ENCODE measurements around the gene FAM89B. TPM values are rescaled to one million over a fixed set of nuclear protein-coding genes. Genes with fewer than 3 reads are reported as not detected.

Gene FAM89B
- total RNA-seq, 2 experiments from 2014 or later = 25.3 to 28.3 TPM

DNA sequence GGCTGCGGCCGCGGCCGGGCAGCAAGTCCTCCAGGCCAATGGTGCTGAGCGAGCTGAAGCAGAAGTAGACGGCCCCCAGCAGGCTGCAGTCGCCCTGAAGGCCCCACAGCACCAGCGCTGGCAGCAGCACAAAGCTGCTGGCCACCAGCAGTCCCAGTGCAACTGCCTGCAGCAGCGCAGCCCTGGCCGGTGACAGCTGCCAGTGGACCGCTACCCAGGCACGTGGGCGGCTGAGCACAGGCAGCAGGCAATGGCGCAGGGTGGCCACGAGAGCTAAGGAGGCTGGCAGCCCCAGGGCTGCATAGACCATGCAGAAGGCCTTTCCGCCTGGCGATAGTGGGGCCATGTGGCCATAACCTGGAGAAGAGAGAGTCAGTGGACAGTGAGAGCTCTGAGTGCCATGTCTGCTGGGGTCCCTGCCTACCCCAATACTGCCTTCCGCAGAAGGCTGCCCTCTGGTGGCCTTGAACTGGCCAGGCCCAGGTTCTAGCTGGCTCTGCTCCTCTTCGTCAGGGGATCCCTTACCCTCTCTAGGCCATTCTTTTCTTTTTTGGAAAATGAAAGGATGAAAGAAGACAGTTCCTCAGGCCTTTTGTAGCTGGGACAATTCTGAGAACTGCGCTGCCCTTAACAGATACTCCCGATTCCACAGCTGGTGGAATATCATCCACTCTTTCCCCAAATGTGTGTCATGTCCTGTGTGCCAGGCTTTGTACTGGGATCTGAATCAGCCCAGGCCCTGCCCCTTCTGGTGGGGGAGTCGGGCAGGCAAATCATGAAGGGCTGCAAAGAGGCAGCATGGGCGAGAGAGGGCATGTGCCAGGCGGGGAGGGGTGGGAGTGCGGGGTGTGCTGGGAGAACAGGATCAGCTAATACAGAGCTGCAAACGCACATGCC, 21.4 kb downstream of the FAM89B start:
- Mint-ChIP-seq H3K4me1 (ENCODE audit: low read depth) (peaks cover 12% of the 10 kb centered on the region), H3K27ac (peak overlapping the region; percentile 42)
- CTCF ChIA-PET = interaction anchor here (0.9 to 10.1 kb wide), 17 partner anchors 9 to 227 kb away, joined by 3 to 126 read pairs (median 7); partner anchors contain the start of genes EHBP1L1, FAM89B, MAP3K11 and PCNX3

DNA sequence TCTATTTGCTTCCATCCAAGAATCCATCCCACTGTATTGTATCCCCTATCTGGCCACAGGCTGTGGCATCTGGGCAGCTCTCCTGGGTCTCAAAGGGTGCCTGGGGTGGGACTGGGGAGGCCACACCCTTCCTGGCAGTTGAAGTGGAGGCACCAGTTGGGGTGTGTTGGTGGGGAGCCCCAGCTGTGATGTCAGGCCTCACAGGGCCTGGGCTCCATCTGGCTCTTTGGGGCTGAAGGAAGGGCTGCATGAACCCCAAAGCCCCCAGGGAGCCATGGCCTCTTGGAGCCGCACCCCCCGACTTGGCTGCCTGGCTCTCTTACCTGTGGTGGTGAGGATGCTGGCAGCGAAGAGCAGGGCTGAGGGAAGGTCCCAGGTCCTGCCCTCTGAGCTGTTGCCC, 22.8 kb downstream of the FAM89B start:
- no peaks in the 10 kb centered on the region for H3K27me3 Mint-ChIP-seq
- H3K4me3 Mint-ChIP-seq = no peak overlapping the region
- no peak for DNase-seq
- H3K9me3 Mint-ChIP-seq = no peaks in the 10 kb centered on the region
- CTCF ChIA-PET = interaction anchor here (1.2 to 5.1 kb wide), 4 partner anchors 12 to 55 kb away, joined by 5 to 50 read pairs (median 28); partner anchors contain the start of genes FAM89B and ZNRD2
- POLR2A ChIA-PET = interaction anchor here (0.7 to 3.9 kb wide), 6 partner anchors 10 to 22 kb away, joined by 3 to 23 read pairs (median 4); partner anchors contain the start of gene EHBP1L1
- peaks cover 11% of the 10 kb centered on the region for H3K4me1 Mint-ChIP-seq (ENCODE audit: low read depth)
- peak overlapping the region; percentile 19 for H3K27ac Mint-ChIP-seq
- H3K36me3 Mint-ChIP-seq = peaks cover 15% of the 10 kb centered on the region
- intact Hi-C loops (cut with micrococcal nuclease) = no loop called here

More for the DNA sequence above, 21.4 kb downstream of the FAM89B start:
- Mint-ChIP-seq H3K36me3 (peaks cover 10% of the 10 kb centered on the region), H3K9me3 (no peaks in the 10 kb centered on the region), H3K27me3 (no peaks in the 10 kb centered on the region), H3K4me3 (no peak overlapping the region)
- POLR2A ChIA-PET = interaction anchor here (0.7 to 3.9 kb wide), 5 partner anchors 11 to 23 kb away, joined by 3 to 23 read pairs (median 3); partner anchors contain the start of genes EHBP1L1 and ZNRD2
- DNase-seq = peak; percentile 50
- intact Hi-C loops (cut with micrococcal nuclease) = no loop called here

GRCh38 chr11:65595543-65596281, 23.4 kb downstream of the FAM89B start, which contains the start of gene KCNK7:
KCNK7 (minus strand) TSS chr11:65595800; CDS start chr11:65595772, 28 bp downstream.
- no peaks in the 10 kb centered on the region for H3K9me3 Mint-ChIP-seq
- no peak within 1 kb of the TSS for H3K4me3 Mint-ChIP-seq
- ChIA-PET POLR2A (interaction anchor here (0.7 to 3.9 kb wide), 6 partner anchors 9 to 23 kb away, joined by 3 to 23 read pairs (median 4); partner anchors contain the start of gene EHBP1L1), CTCF (interaction anchor here (1.2 to 5.1 kb wide), 4 partner anchors 12 to 56 kb away, joined by 3 to 43 read pairs (median 10); partner anchors contain the start of genes FAM89B and ZNRD2)
- H3K27me3 Mint-ChIP-seq = no peaks in the 10 kb centered on the region
- H3K36me3 Mint-ChIP-seq = peaks cover 12% of the 10 kb centered on the region
- intact Hi-C loops (cut with micrococcal nuclease) = no loop called here
- peaks cover 11% of the 10 kb centered on the region for H3K4me1 Mint-ChIP-seq (ENCODE audit: low read depth)
- peak within 1 kb of the TSS; percentile 24 for H3K27ac Mint-ChIP-seq
- no peak for DNase-seq

- Mint-ChIP-seq H3K9me3 (no peaks in the 10 kb centered on the region), H3K27me3 (no peaks in the 10 kb centered on the region), H3K4me3 (no peak overlapping the region), H3K4me1 (ENCODE audit: low read depth) (peaks cover 11% of the 10 kb centered on the region), H3K27ac (no peak overlapping the region), H3K36me3 (peaks cover 13% of the 10 kb centered on the region)
- ChIA-PET POLR2A (interaction anchor here (2.4 to 3.9 kb wide), 2 partner anchors 9 to 20 kb away, joined by 8 to 23 read pairs; partner anchors contain the start of gene EHBP1L1), CTCF (interaction anchor here (1.2 to 5.1 kb wide), 4 partner anchors 8 to 57 kb away, joined by 3 to 43 read pairs (median 6); partner anchors contain the start of genes FAM89B and ZNRD2)
- no peak for DNase-seq
- intact Hi-C loops (cut with micrococcal nuclease) = no loop called here
Observed at GRCh38 chr11:65596520-65596919, 24.2 kb downstream of the FAM89B start.

- ChIA-PET POLR2A (interaction anchor here (0.9 to 1.5 kb wide), 2 partner anchors 11 to 15 kb away, joined by 3 to 4 read pairs; no protein-coding TSS in a partner anchor), CTCF (interaction anchor here (2.4 kb wide), 1 partner anchor 10 kb away, joined by 7 read pairs; no protein-coding TSS in a partner anchor)
- no peaks in the 10 kb centered on the region for H3K27me3 Mint-ChIP-seq
- DNase-seq = no peak
- peaks cover 11% of the 10 kb centered on the region for H3K4me1 Mint-ChIP-seq (ENCODE audit: low read depth)
- intact Hi-C loops (cut with micrococcal nuclease) = no loop called here
- H3K36me3 Mint-ChIP-seq = peaks cover 11% of the 10 kb centered on the region
- no peak overlapping the region for H3K27ac Mint-ChIP-seq
- no peak overlapping the region for H3K4me3 Mint-ChIP-seq
- no peaks in the 10 kb centered on the region for H3K9me3 Mint-ChIP-seq
Observed at GRCh38 chr11:65598258-65598699, 25.9 kb downstream of the FAM89B start.

DNA sequence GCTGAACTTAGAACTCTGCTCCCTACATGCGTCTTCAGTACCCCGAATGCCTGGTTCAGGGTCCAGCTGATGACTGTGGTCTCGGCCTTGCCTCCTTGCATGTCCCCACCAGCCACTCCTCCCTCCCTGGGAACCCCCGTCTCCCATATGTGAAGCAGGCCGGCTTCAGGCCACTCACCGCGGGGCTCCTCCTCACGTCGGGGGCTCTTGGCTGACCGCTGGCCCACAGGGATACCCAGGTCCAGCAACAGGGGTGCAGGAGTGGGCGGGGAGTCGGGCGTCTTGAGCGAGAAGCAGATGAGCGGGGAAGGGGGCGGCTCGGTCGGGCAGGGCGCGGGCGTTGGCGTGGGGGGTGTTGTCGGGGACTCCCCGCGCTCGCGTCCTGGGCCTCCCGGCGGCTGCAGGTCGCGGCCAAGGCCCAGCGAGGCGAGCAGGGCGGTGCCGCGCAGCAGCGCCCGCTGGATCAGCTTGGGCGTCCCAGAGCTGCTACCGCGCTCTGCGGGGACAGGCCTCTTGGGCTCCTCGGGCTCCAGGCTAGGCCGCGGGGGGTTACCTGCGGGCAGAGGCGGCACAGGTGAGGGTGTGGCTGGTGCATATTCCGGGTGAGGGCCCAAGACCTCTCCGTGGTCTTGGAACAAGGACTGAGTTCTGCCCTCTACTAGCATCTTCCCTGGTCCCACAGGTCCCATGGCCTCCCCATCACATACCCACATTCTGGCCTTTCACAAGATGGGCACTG, 27.0 kb downstream of the FAM89B start:
- intact Hi-C loops (cut with micrococcal nuclease) = no loop called here
- H3K4me3 Mint-ChIP-seq = no peak overlapping the region
- ChIA-PET POLR2A (interaction anchor here (0.9 kb wide), 1 partner anchor 14 kb away, joined by 3 read pairs; no protein-coding TSS in a partner anchor), CTCF (interaction anchor here (2.4 kb wide), 1 partner anchor 11 kb away, joined by 7 read pairs; no protein-coding TSS in a partner anchor)
- no peaks in the 10 kb centered on the region for H3K9me3 Mint-ChIP-seq
- H3K36me3 Mint-ChIP-seq = peaks cover 14% of the 10 kb centered on the region
- H3K4me1 Mint-ChIP-seq (ENCODE audit: low read depth) = peaks cover 8% of the 10 kb centered on the region
- H3K27me3 Mint-ChIP-seq = no peaks in the 10 kb centered on the region
- no peak for DNase-seq
- H3K27ac Mint-ChIP-seq = no peak overlapping the region

DNA sequence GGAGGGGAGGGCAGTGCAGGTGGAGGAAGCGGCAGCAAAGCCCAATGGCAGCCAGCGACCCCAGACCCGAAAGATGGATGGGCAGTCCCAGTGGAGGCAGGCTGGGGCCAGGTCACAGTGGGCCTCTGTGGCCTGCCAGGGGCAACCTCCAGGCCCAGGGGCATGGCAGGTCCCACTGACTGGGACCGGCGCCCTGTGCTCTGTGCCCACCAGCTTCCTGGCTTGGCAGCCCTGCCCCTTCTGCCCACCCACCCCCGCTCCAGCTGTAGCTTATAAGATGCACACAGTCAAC, 27.6 kb downstream of the FAM89B start:
- Mint-ChIP-seq H3K27me3 (no peaks in the 10 kb centered on the region), H3K9me3 (no peaks in the 10 kb centered on the region), H3K4me3 (no peak overlapping the region), H3K27ac (no peak overlapping the region), H3K36me3 (peaks cover 15% of the 10 kb centered on the region), H3K4me1 (ENCODE audit: low read depth) (peaks cover 7% of the 10 kb centered on the region)
- ChIA-PET CTCF (no interaction called here), POLR2A (no interaction called here)
- no peak for DNase-seq
- intact Hi-C loops (cut with micrococcal nuclease) = no loop called here

GRCh38 chr11:65604258-65604657, 31.9 kb downstream of the FAM89B start:
- no peak overlapping the region for H3K27ac Mint-ChIP-seq

DNA sequence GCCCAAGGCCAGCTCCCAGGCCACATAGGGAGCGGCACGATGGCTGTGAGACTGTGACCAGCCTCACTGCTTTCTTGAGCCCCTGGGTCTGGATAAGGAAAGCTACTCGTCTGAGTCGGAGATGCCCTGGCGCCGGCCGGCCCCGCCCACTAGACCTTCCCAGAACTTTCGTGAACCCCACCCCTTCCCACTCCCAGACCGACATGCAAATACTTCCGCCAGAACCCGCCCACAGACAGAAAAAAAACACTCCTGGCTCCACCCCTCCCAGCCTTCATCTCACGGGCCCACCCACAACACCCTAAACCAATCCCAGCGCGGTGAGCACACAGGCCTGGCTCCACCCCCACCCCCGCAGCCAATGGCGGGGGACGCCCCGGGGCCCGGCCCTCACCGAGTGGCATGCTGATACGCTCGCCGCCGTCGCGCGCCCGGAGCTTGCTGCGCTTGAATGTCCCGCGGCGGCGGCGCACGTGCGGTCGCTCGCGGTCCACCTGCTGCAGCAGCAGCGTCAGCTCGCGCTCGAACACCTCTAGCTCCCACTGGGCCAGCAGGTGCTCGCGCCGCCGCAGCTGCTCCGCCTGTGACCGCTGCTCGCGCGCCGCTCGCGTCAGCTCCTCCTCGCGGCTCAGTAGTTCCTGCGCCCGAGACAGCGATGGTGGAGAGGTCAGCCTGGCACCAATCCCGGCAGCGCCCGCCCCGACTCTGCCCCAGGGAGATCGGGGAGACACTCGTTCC, 34.7 kb downstream of the FAM89B start:
- ChIA-PET CTCF (interaction anchor here (1.1 to 1.3 kb wide), 2 partner anchors 13 to 19 kb away, joined by 3 to 9 read pairs; no protein-coding TSS in a partner anchor), POLR2A (no interaction called here)
- H3K4me3 Mint-ChIP-seq = no peak overlapping the region
- no peaks in the 10 kb centered on the region for H3K9me3 Mint-ChIP-seq
- no peak for DNase-seq
- peaks cover 32% of the 10 kb centered on the region for H3K36me3 Mint-ChIP-seq
- H3K4me1 Mint-ChIP-seq (ENCODE audit: low read depth) = peaks cover 28% of the 10 kb centered on the region
- intact Hi-C loops (cut with micrococcal nuclease) = no loop called here
- no peaks in the 10 kb centered on the region for H3K27me3 Mint-ChIP-seq
- no peak overlapping the region for H3K27ac Mint-ChIP-seq

More at GRCh38 chr11:65604258-65604657, 31.9 kb downstream of the FAM89B start:
- no peaks in the 10 kb centered on the region for H3K27me3 Mint-ChIP-seq
- no peaks in the 10 kb centered on the region for H3K9me3 Mint-ChIP-seq
- intact Hi-C loops (cut with micrococcal nuclease) = no loop called here
- CTCF ChIA-PET = interaction anchor here (0.9 to 1.3 kb wide), 2 partner anchors 11 to 16 kb away, joined by 4 to 7 read pairs; no protein-coding TSS in a partner anchor
- POLR2A ChIA-PET = interaction anchor here (1.1 to 2.6 kb wide), 4 partner anchors 8 to 34 kb away, joined by 3 to 10 read pairs (median 6); partner anchors contain the start of genes KCNK7 and ZNRD2
- H3K4me1 Mint-ChIP-seq (ENCODE audit: low read depth) = peaks cover 2% of the 10 kb centered on the region
- H3K36me3 Mint-ChIP-seq = peaks cover 30% of the 10 kb centered on the region
- DNase-seq = no peak
- no peak overlapping the region for H3K4me3 Mint-ChIP-seq

GRCh38 chr11:65607614-65608426, 35.5 kb downstream of the FAM89B start:
- H3K36me3 Mint-ChIP-seq = peaks cover 35% of the 10 kb centered on the region
- no peaks in the 10 kb centered on the region for H3K27me3 Mint-ChIP-seq
- H3K27ac Mint-ChIP-seq = no peak overlapping the region
- DNase-seq = no peak
- no peak overlapping the region for H3K4me3 Mint-ChIP-seq
- H3K4me1 Mint-ChIP-seq (ENCODE audit: low read depth) = peaks cover 36% of the 10 kb centered on the region
- no peaks in the 10 kb centered on the region for H3K9me3 Mint-ChIP-seq
- CTCF ChIA-PET = interaction anchor here (1.1 to 1.3 kb wide), 2 partner anchors 14 to 19 kb away, joined by 3 to 9 read pairs; no protein-coding TSS in a partner anchor
- POLR2A ChIA-PET = no interaction called here
- intact Hi-C loops (cut with micrococcal nuclease) = no loop called here

Measured in activated CD4-positive, alpha-beta memory T cell treated with anti-CD3 and anti-CD28 coated beads for 36 hours (primary cell).